Bone marrow (tissue), 2 donors: Measurements from ENCODE around the gene BOLA3.
"Not testable (repeated sequence)": the region's sequence is repeated elsewhere in the genome, so short reads cannot be mapped to it uniquely, and the experiment has no call there.

ENCODE experiments used
- DNase-seq, 2 donors: peaks; one replicate each; lab custom pipeline; 2025; lab: John Stamatoyannopoulos, UW

The BOLA3 gene

DNA sequence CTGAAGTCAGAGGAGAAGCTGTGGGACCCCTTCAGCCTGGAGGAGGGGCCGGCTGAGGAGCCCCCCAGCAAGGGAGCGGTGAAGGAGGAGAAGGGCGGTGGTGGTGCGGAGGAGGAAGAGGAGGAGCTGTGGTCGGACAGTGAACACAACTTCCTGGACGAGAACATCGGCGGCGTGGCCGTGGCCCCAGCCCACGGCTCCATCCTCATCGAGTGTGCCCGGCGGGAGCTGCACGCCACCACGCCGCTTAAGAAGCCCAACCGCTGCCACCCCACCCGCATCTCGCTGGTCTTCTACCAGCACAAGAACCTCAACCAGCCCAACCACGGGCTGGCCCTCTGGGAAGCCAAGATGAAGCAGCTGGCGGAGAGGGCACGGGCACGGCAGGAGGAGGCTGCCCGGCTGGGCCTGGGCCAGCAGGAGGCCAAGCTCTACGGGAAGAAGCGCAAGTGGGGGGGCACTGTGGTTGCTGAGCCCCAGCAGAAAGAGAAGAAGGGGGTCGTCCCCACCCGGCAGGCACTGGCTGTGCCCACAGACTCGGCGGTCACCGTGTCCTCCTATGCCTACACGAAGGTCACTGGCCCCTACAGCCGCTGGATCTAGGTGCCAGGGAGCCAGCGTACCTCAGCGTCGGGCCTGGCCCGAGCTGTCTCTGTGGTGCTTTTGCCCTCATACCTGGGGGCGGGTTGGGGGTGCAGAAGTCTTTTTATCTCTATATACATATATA lies 46.0 kb downstream of the BOLA3 start:
- no peak for DNase-seq

GRCh38 chr2:74100254-74101216 lies 47.2 kb downstream of the BOLA3 start:
- DNase-seq, result no peak

- no peak for DNase-seq
Measured at GRCh38 chr2:74099835-74100234, 47.9 kb downstream of the BOLA3 start.

GRCh38 chr2:74099271-74099670 lies 48.4 kb downstream of the BOLA3 start:
- no peak for DNase-seq

DNA sequence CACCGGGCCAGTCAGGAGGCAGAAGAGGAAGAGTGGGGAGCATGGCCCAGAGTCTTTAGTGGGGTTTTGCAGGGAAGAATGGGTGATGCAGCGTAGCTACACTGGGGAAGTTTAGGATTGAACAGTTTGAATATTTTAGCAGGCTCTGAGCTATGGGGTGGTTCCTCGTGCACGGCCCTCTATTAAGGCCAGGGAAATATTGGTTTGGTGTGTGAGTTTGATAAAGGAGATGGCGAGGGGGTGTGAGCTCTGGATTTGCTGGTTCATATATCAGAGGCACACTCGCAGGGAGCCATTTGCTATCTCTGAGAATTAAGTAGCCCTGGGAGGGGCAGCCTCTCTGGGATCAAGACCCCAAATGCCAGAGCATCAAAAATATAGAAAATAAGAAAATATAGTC lies 50.1 kb downstream of the BOLA3 start:
- DNase-seq, result no peak

DNA sequence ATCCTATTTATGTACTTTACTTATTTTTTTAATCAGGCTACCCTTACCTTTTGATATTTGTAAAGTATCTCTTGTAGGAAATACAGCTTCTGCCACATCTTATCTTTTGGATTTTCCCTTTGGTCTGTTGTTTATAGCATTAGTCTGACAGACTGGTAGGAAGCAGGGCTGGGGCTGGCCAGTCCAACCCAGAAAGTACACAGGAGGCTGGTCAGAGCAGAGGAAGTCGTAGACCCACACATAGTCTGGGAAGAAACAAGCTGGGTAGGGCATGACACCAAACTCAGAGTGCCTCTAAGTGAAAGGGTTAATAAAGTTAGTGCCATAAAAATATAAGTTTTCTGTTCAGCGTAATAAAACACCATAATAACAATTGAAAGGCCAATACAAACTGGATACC lies 51.7 kb downstream of the BOLA3 start:
- no peak for DNase-seq

DNA sequence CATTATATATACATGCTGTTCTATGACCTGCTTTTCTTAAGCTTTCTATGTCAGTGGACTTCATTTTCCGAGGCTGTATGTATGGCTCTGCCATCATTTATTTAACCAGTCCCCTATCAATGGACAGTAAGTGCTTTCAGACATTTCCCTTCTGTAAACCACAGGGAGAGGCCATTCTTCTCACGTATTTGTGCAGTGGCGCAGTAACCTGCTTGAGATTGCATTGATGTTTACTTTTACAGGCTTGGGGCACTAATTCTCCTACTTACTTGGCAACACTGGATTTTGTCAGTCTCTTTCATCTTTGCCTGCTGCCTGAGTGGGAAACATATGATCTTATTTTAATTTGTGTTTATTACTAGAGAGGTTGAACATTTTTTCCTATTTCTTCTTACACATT lies 52.1 kb downstream of the BOLA3 start:
- no peak for DNase-seq

GRCh38 chr2:74094291-74094690 lies 53.4 kb downstream of the BOLA3 start:
- no peak for DNase-seq

- DNase-seq, result no peak
Measured at GRCh38 chr2:74093840-74094239, 53.9 kb downstream of the BOLA3 start.

DNA sequence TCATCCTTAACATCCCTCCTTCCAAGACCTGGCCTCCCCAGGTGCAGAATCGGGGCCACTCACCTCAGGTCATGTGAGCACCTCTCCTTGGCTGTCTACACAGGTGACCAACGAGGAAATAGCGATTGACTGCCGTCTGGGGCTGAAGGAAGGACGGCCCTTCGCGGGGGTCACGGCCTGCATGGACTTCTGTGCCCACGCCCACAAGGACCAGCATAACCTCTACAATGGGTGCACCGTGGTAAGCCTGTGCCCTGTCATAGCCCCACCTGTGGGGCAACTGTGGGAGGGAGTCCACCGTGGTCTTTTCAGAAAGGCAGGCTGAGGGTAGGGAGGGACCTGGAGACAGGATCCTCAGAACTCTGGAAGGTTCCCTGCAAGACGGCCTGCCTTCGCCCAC lies 54.3 kb downstream of the BOLA3 start:
- DNase-seq, result no peak

- no peak for DNase-seq
Measured at GRCh38 chr2:74092275-74092674, 55.4 kb downstream of the BOLA3 start.

DNA sequence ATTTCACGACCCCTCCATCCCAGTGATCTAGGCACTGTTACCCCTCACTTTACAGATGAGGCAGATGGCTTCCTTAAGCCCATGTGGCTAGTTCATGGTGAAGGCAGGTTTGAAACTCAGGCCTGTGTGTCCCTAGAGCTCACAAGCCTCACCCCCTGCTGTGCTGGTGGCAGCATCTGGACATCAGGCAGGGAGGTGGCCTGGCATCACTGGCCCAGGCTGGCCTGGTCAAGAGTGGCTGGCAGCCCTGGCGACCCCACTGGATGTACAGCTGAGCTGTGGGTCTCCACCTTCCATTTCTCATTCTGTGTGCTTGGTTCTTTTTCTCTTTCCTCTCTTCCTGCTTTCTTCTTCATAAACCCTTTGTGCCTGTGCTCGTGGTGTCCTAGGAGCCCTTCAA lies 56.3 kb downstream of the BOLA3 start:
- no peak for DNase-seq

DNA sequence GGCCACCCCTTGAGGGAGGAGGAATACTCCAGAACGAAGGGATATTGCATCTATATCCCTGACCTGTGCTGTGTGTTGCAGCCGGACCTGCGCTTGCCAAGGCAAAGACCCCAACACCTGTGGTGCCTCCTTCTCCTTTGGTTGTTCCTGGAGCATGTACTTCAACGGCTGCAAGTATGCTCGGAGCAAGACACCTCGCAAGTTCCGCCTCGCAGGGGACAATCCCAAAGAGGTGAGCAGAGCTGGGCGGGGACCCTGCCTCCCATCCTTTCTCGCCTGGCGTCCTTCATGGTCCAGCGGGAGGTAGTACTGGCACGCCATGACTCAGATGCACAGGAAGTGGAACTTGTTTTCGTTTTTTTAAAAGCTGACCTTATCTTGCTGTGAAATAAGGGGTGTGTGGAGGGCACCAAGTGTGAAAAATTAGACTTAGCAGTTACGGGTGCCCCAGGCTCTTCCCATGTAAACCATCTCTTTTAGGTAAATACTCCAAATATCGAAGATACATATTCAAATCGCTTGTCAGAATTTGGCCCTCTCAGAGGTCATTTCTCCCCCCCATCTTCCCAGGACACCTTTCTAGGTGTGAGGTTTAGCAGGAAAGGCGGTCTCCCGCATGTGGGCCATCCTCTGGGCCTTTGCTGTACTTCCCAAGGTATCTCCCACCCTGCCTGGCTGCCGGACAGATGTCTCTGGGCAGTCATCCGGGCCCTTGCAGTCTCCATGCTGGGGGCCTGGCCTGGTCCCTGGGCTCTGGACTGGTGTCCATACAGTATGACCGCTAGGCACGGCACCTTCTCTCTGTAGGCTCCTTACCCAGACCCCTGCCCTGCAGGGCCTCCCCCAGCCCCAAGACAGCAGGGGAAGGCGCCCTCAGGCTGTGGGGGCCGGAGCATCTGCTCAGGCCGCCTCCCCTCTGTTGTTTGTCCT lies 57.6 kb downstream of the BOLA3 start:
- DNase-seq, result no peak

DNA sequence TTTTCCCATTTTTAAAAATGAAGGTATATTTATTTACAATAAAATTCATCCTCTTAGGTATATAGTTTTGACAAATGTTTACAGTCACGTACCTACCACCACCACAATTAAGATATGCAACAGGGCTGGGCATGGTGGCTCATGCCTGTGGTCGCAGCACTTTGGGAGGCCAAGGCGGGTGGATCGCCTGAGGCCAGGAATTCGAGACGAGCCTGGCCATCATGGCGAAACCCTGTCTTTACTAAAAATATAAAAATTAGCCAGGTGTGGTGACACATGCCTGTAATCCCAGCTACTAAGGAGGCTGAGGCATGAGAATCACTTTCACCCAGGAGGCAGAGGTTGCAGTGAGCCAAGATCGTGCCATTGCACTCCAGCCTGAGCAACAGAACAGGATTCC lies 59.0 kb downstream of the BOLA3 start:
- DNase-seq, result not testable (repeated sequence)

- no peak for DNase-seq
Measured at GRCh38 chr2:74087696-74088095, 60.0 kb downstream of the BOLA3 start.

DNA sequence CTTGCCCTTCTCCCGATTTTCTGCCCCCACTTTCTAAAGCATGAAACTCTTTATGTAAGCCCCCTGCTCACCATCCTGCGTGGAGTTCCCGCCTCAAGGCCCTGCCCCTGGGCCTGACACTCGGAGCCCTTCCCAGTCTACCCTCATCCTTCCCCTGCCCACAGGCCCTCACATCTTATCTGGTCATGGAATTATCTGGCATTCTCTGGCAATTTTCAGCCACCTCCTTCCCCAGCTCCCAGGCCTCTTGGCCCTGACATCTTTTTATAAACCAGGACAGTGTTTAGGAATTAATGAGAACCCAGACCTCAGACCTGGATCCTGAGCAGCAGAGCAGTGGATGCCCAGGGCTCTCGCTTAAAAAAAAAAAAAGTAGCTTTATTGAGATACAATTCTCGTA lies 61.7 kb downstream of the BOLA3 start:
- no peak for DNase-seq
